Measurements from ENCODE around the gene CD63.

- no peak for TF ChIP-seq POLR2AphosphoS5 (IDR thresholded peaks at IDR 0.05; ENCODE audit: low read depth, low read length)
- TF ChIP-seq POLR2A (IDR thresholded peaks at IDR 0.05; ENCODE audit: low read depth, low read length) = no peak
Observed at GRCh38 chr12:55741931-55742680, 13.3 kb upstream of the CD63 start.

Measured in GM12891 (cell line).